Measurements from ENCODE around the gene AGTR2. TPM values are rescaled to one million over a fixed set of nuclear protein-coding genes. Genes with fewer than 3 reads are reported as not detected.

Gene AGTR2
- not detected in 2 replicates for total RNA-seq

GRCh38 chrX:116170511-116170910 lies at the start of gene AGTR2:
AGTR2 (plus strand) TSS chrX:116170744; CDS start chrX:116172281, 1,537 bp downstream.

